WTC11 (cell line): ENCODE results near the gene NDST3. TPM values are rescaled to one million over a fixed set of nuclear protein-coding genes. Genes with fewer than 3 reads are reported as not detected.

Source experiments
- ATAC-seq: fragments of 200-7000 bp; cut with Tn5 transposase; 2 replicates; pipeline ENCODE4 v1.10.0; 2021; ENCODE audit warnings: mild to moderate bottlenecking, moderate library complexity
- CTCF ChIA-PET: fragments of 300-600 bp; sonication (Branson Sonifier 250); formaldehyde crosslinking; loops from one replicate; lab custom pipeline; 2021; ENCODE audit warnings: antibody characterized with exemption; lab: Charles Lee
- POLR2A ChIA-PET: fragments of 350-600 bp; sonication (Branson Sonifier 250); formaldehyde crosslinking; loops from one replicate; lab custom pipeline; 2021; ENCODE audit warnings: antibody characterized with exemption; lab: Charles Lee
- DNase-seq: peaks from one replicate; pipeline ENCODE4 v3.0.0; 2021; ENCODE audit warnings: low spot score
- H3K27ac Mint-ChIP-seq: 2 replicates; pipeline ENCODE4 v1.8.0; 2021; ENCODE audit warnings: mixed read lengths
- H3K27me3 Mint-ChIP-seq: 2 replicates; pipeline ENCODE4 v1.8.0; 2021; ENCODE audit warnings: low read depth, mild to moderate bottlenecking, moderate library complexity, mixed read lengths
- H3K36me3 Mint-ChIP-seq: 2 replicates; pipeline ENCODE4 v1.8.0; 2021; ENCODE audit warnings: mixed read lengths
- H3K4me1 Mint-ChIP-seq: 2 replicates; pipeline ENCODE4 v1.8.0; 2022; ENCODE audit warnings: mixed read lengths
- H3K4me3 Mint-ChIP-seq: 2 replicates; pipeline ENCODE4 v1.8.0; 2021; ENCODE audit warnings: mild to moderate bottlenecking, moderate library complexity, mixed read lengths
- H3K9me3 Mint-ChIP-seq: 2 replicates; pipeline ENCODE4 v1.8.0; 2021; ENCODE audit warnings: mixed read lengths
- ATF1 ChIP-seq: sonication (generic); formaldehyde crosslinking; IDR thresholded peaks from 2 replicates; pipeline ENCODE4 v1.8.1; 2023; ENCODE audit warnings: mild to moderate bottlenecking, moderate library complexity, missing genetic modification reagents
- CDX4 ChIP-seq: fragments of 250-450 bp; sonication (Bioruptor Pico); IDR thresholded peaks from 2 replicates; pipeline ENCODE4 v1.9.0; 2021; ENCODE audit warnings: moderate library complexity, mild to moderate bottlenecking, inconsistent platforms, borderline replicate concordance
- ELF4 ChIP-seq: sonication (generic); formaldehyde crosslinking; IDR thresholded peaks from 2 replicates; pipeline ENCODE4 v1.8.1; 2022; ENCODE audit warnings: low read depth, mild to moderate bottlenecking, moderate library complexity, missing genetic modification reagents
- IRF2 ChIP-seq: sonication (generic); formaldehyde crosslinking; IDR thresholded peaks from 2 replicates; pipeline ENCODE4 v1.8.0; 2022; ENCODE audit warnings: low read depth, missing genetic modification reagents, borderline replicate concordance
- MAX ChIP-seq: sonication (generic); formaldehyde crosslinking; IDR thresholded peaks from 2 replicates; pipeline ENCODE4 v1.8.0; 2022; ENCODE audit warnings: mild to moderate bottlenecking, missing genetic modification reagents
- NR2C2 ChIP-seq: sonication (generic); formaldehyde crosslinking; IDR thresholded peaks from 2 replicates; pipeline ENCODE4 v1.8.0; 2022; ENCODE audit warnings: mild to moderate bottlenecking, missing genetic modification reagents
- PRRX2 ChIP-seq: fragments of 250-450 bp; sonication (Bioruptor Pico); IDR thresholded peaks from 2 replicates; pipeline ENCODE4 v1.8.0; 2021; ENCODE audit warnings: mild to moderate bottlenecking
- RELA ChIP-seq: sonication (generic); formaldehyde crosslinking; IDR thresholded peaks from 2 replicates; pipeline ENCODE4 v1.8.1; 2022; ENCODE audit warnings: missing genetic modification reagents, mild to moderate bottlenecking, borderline replicate concordance
- RORB ChIP-seq: fragments of 250-450 bp; sonication (Bioruptor Pico); IDR thresholded peaks from 2 replicates; pipeline ENCODE4 v1.9.0; 2021; ENCODE audit warnings: mild to moderate bottlenecking
- USF1 ChIP-seq: sonication (generic); formaldehyde crosslinking; IDR thresholded peaks from 2 replicates; pipeline ENCODE4 v1.8.0; 2022; ENCODE audit warnings: mild to moderate bottlenecking, missing genetic modification reagents
- ZNF232 ChIP-seq: sonication (generic); formaldehyde crosslinking; IDR thresholded peaks from 2 replicates; pipeline ENCODE4 v1.8.0; 2022; ENCODE audit warnings: mild to moderate bottlenecking, missing genetic modification reagents
- ZNF317 ChIP-seq: sonication (generic); formaldehyde crosslinking; IDR thresholded peaks from 2 replicates; pipeline ENCODE4 v1.8.1; 2023; ENCODE audit warnings: low read depth, mild to moderate bottlenecking, moderate library complexity, missing genetic modification reagents, borderline replicate concordance
- ZNF416 ChIP-seq: fragments of 250-450 bp; sonication (Bioruptor Pico); IDR thresholded peaks from 2 replicates; pipeline ENCODE4 v1.9.0; 2021; ENCODE audit warnings: mild to moderate bottlenecking, inconsistent platforms
- ZNF512 ChIP-seq: sonication (generic); formaldehyde crosslinking; IDR thresholded peaks from 2 replicates; pipeline ENCODE4 v1.8.1; 2022; ENCODE audit warnings: missing genetic modification reagents, borderline replicate concordance
- ZNF671 ChIP-seq: fragments of 250-450 bp; sonication (Bioruptor Pico); IDR thresholded peaks from 2 replicates; pipeline ENCODE4 v1.8.0; 2021; ENCODE audit warnings: mild to moderate bottlenecking
- total RNA-seq: library from RNA; stranded (reverse); gene quantifications from 3 replicates; pipeline ENCODE4 v1.2.3, GENCODE V29; 2021
- TF ChIP-seq, protein P1 (sequence below): fragments of 200-600 bp; IDR thresholded peaks from 2 replicates; pipeline ENCODE4 v1.8.0; 2022; ENCODE audit warnings: antibody characterized with exemption
- TF ChIP-seq, protein P2 (sequence below): sonication (generic); formaldehyde crosslinking; IDR thresholded peaks from 2 replicates; pipeline ENCODE4 v1.8.0; 2022; ENCODE audit warnings: missing genetic modification reagents
- TF ChIP-seq, protein P3 (sequence below): sonication (generic); formaldehyde crosslinking; IDR thresholded peaks from 2 replicates; pipeline ENCODE4 v1.8.1; 2023; ENCODE audit warnings: mild to moderate bottlenecking, missing genetic modification reagents, moderate library complexity
- TF ChIP-seq, protein P4 (sequence below): sonication (generic); formaldehyde crosslinking; conservative IDR thresholded peaks from 2 replicates; pipeline ENCODE4 v1.8.1; 2022; ENCODE audit warnings: mild to moderate bottlenecking, missing genetic modification reagents

The NDST3 gene
- total RNA-seq, 1 experiment from 2014 or later = 0.37 TPM

DNA sequence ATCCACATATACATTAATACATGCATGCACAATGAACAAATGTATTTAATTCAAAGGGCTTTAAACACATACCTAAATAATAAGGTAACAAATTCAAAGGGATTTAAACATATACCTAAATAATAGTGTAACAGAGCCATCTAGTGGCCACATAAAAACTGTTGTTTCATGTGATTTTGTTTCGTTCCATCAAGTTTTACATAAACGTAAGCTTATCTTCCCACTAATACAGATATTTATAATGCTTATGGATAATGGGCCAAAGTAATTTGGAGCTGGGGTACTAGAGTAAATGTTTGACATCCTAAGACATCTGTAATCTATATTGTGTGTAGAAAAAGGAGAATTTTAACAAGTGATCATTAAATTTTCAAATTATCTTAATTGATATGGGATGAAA is 236.2 kb downstream of the NDST3 start:
- H3K36me3 Mint-ChIP-seq = no peaks in the 10 kb centered on the region; the same call in 1 of the 2 replicates
- CTCF ChIA-PET = interaction anchor here (0.6 to 1.0 kb wide), 3 partner anchors 35 to 498 kb away, joined by 3 to 4 read pairs (median 4); no protein-coding TSS in a partner anchor
- no peak for TF ChIP-seq NR2C2
- TF ChIP-seq, protein P1, sequence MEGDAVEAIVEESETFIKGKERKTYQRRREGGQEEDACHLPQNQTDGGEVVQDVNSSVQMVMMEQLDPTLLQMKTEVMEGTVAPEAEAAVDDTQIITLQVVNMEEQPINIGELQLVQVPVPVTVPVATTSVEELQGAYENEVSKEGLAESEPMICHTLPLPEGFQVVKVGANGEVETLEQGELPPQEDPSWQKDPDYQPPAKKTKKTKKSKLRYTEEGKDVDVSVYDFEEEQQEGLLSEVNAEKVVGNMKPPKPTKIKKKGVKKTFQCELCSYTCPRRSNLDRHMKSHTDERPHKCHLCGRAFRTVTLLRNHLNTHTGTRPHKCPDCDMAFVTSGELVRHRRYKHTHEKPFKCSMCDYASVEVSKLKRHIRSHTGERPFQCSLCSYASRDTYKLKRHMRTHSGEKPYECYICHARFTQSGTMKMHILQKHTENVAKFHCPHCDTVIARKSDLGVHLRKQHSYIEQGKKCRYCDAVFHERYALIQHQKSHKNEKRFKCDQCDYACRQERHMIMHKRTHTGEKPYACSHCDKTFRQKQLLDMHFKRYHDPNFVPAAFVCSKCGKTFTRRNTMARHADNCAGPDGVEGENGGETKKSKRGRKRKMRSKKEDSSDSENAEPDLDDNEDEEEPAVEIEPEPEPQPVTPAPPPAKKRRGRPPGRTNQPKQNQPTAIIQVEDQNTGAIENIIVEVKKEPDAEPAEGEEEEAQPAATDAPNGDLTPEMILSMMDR = peak; percentile 38; the same call in 1 of the 2 replicates
- DNase-seq (no peak), ATAC-seq (no peak)
- POLR2A ChIA-PET = no interaction called here
- H3K4me1 Mint-ChIP-seq = no peaks in the 10 kb centered on the region
- no peak overlapping the region for H3K4me3 Mint-ChIP-seq
- H3K9me3 Mint-ChIP-seq = peaks cover 10% of the 10 kb centered on the region
- H3K27ac Mint-ChIP-seq = no peak overlapping the region
- H3K27me3 Mint-ChIP-seq = peaks cover 6% of the 10 kb centered on the region

DNA sequence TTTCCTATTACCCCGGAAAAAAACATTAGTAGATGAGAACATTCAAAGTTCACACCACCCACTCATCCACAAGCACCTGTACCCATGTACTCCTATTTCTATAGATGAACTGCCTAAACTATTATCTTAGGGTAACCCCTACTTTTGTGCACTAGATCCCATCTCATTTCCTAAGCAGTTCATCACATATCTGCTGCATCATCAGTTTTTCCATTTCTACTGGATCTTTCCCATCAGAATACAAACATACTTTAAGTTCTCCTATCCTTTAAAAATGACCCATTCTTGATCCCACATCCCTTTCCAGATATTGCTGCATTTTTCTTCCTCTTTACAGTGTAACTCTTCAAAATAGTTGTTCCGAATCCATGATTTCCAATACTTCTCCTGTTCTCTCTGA is 237.5 kb downstream of the NDST3 start:
- no peak for ATAC-seq
- no peak overlapping the region for H3K27ac Mint-ChIP-seq
- POLR2A ChIA-PET = no interaction called here
- TF ChIP-seq CDX4 (CRISPR knock-in tag) (no peak), ZNF671 (CRISPR knock-in tag) (no peak), PRRX2 (CRISPR knock-in tag) (no peak), MAX (CRISPR knock-in tag) (no peak), ZNF416 (CRISPR knock-in tag) (no peak)
- TF ChIP-seq, all 79 proteins: peak for 0
- Mint-ChIP-seq H3K27me3 (no peaks in the 10 kb centered on the region), H3K9me3 (peaks cover 8% of the 10 kb centered on the region), H3K36me3 (no peaks in the 10 kb centered on the region), H3K4me3 (no peak overlapping the region), H3K4me1 (no peaks in the 10 kb centered on the region)
- DNase-seq = no peak
- CTCF ChIA-PET = no interaction called here

DNA sequence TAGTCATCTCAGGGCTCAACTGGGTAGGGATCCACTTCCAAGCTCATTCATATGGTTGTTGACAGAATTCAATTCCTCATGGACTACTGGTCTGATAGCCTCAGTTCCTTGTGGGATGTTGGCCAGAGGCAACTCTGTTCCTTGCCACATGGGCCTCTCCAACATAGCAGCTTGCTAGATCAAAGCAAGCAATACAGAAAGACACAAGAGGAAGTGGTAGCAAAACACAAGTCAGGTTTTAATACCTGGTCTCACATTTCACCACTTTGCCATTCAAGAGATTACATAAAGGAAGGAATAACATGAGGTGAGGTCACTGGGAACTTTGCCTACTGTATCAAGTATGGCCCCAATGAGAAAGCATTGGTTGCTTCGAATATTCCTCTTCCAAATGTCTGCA is 239.4 kb downstream of the NDST3 start:
- peaks cover 6% of the 10 kb centered on the region for H3K9me3 Mint-ChIP-seq
- CTCF ChIA-PET = interaction anchor here (1.3 to 1.4 kb wide), 2 partner anchors 80 to 240 kb away, joined by 5 read pairs; partner anchors contain the start of genes NDST3 and PRSS12
- no peak for ATAC-seq
- H3K36me3 Mint-ChIP-seq = peaks cover 2% of the 10 kb centered on the region
- no peak for DNase-seq
- no peaks in the 10 kb centered on the region; the same call in 1 of the 2 replicates for H3K27me3 Mint-ChIP-seq
- no peak overlapping the region for H3K4me3 Mint-ChIP-seq
- peaks cover 6% of the 10 kb centered on the region for H3K4me1 Mint-ChIP-seq
- POLR2A ChIA-PET = no interaction called here
- no peak overlapping the region for H3K27ac Mint-ChIP-seq
- TF ChIP-seq USF1 (CRISPR knock-in tag) = no peak
- TF ChIP-seq, protein P2, sequence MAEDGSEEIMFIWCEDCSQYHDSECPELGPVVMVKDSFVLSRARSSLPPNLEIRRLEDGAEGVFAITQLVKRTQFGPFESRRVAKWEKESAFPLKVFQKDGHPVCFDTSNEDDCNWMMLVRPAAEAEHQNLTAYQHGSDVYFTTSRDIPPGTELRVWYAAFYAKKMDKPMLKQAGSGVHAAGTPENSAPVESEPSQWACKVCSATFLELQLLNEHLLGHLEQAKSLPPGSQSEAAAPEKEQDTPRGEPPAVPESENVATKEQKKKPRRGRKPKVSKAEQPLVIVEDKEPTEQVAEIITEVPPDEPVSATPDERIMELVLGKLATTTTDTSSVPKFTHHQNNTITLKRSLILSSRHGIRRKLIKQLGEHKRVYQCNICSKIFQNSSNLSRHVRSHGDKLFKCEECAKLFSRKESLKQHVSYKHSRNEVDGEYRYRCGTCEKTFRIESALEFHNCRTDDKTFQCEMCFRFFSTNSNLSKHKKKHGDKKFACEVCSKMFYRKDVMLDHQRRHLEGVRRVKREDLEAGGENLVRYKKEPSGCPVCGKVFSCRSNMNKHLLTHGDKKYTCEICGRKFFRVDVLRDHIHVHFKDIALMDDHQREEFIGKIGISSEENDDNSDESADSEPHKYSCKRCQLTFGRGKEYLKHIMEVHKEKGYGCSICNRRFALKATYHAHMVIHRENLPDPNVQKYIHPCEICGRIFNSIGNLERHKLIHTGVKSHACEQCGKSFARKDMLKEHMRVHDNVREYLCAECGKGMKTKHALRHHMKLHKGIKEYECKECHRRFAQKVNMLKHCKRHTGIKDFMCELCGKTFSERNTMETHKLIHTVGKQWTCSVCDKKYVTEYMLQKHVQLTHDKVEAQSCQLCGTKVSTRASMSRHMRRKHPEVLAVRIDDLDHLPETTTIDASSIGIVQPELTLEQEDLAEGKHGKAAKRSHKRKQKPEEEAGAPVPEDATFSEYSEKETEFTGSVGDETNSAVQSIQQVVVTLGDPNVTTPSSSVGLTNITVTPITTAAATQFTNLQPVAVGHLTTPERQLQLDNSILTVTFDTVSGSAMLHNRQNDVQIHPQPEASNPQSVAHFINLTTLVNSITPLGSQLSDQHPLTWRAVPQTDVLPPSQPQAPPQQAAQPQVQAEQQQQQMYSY = no peak
- TF ChIP-seq, protein P1 = no peak
- no peak for TF ChIP-seq ATF1 (CRISPR knock-in tag)
- TF ChIP-seq ZNF512 (CRISPR knock-in tag) = no peak
- TF ChIP-seq ZNF317 = no peak
- no peak for TF ChIP-seq ELF4
- no peak for TF ChIP-seq MAX (CRISPR knock-in tag)
- TF ChIP-seq ZNF416 (CRISPR knock-in tag) = no peak
- TF ChIP-seq, protein P3, sequence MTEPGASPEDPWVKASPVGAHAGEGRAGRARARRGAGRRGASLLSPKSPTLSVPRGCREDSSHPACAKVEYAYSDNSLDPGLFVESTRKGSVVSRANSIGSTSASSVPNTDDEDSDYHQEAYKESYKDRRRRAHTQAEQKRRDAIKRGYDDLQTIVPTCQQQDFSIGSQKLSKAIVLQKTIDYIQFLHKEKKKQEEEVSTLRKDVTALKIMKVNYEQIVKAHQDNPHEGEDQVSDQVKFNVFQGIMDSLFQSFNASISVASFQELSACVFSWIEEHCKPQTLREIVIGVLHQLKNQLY (CRISPR knock-in tag) = no peak
- no peak for TF ChIP-seq IRF2 (CRISPR knock-in tag)
- TF ChIP-seq, protein P4, sequence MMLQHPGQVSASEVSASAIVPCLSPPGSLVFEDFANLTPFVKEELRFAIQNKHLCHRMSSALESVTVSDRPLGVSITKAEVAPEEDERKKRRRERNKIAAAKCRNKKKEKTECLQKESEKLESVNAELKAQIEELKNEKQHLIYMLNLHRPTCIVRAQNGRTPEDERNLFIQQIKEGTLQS (CRISPR knock-in tag) = no peak
- TF ChIP-seq RELA = no peak
- no peak for TF ChIP-seq ZNF232
- no peak for TF ChIP-seq RORB (CRISPR knock-in tag)
